ENCODE results near the gene UQCC2. TPM values are rescaled to one million over a fixed set of nuclear protein-coding genes. Genes with fewer than 3 reads are reported as not detected.

The UQCC2 gene
- total and polyA plus RNA-seq, 7 donors, result 118 to 184 (median 141) TPM

- no peaks in the 10 kb centered on the region for H3K9me3 ChIP-seq
- TF ChIP-seq CTCF (IDR thresholded peaks at IDR 0.05), result no peak
- peak overlapping the region; percentile 72 for H3K4me3 ChIP-seq
- DNase-seq, result peak in 1 of 2 donors; percentile 70
- peaks cover 0 to 86% of the 10 kb centered on the region in 2 donors for H3K36me3 ChIP-seq (ENCODE audit: insufficient read depth in 1 of 2, low read depth in 1 of 2)
- peaks cover 93% of the 10 kb centered on the region for H3K4me1 ChIP-seq
- no peaks in the 10 kb centered on the region for H3K27me3 ChIP-seq (ENCODE audit: insufficient read depth in 3 of 3, low read length in 2 of 3)
- 43 to 69% (median 49%) methylated on average over 13 of the region's 13 CpGs for WGBS, 3 donors
- H3K27ac ChIP-seq, result peak overlapping the region; percentile 100
- intact Hi-C loops (cut with DNase I), result no loop called here
- no peak for ATAC-seq
Observed at GRCh38 chr6:33732817-33733708, 21.6 kb upstream of the UQCC2 start.

GRCh38 chr6:33732385-33732784 lies 20.9 kb upstream of the UQCC2 start:
- Histone ChIP-seq H3K9me3 (no peaks in the 10 kb centered on the region), H3K4me3 (peak overlapping the region; percentile 72), H3K27me3 (ENCODE audit: insufficient read depth in 3 of 3, low read length in 2 of 3) (no peaks in the 10 kb centered on the region), H3K27ac (peak overlapping the region; percentile 100), H3K36me3 (ENCODE audit: insufficient read depth in 1 of 2, low read depth in 1 of 2) (peaks cover 0 to 86% of the 10 kb centered on the region in 2 donors), H3K4me1 (peaks cover 93% of the 10 kb centered on the region)
- intact Hi-C loops (cut with DNase I), result no loop called here
- DNase-seq (peak in 1 of 2 donors; percentile 82), ATAC-seq (peak; percentile 21 to 42 (median 28))
- TF ChIP-seq CTCF (IDR thresholded peaks at IDR 0.05), result no peak
- WGBS, 3 donors, result 35 to 60% (median 37%) methylated on average over 6 of the region's 6 CpGs

- H3K4me1 ChIP-seq, result peaks cover 93% of the 10 kb centered on the region
- no peaks in the 10 kb centered on the region for H3K9me3 ChIP-seq
- intact Hi-C loops (cut with DNase I), result no loop called here
- TF ChIP-seq CTCF (IDR thresholded peaks at IDR 0.05), result no peak
- 25 to 34% (median 32%) methylated on average over 9 of the region's 9 CpGs for WGBS, 3 donors
- ATAC-seq (peak; percentile 52 to 69 (median 60)), DNase-seq (peak; percentile 78 to 94)
- H3K36me3 ChIP-seq (ENCODE audit: insufficient read depth in 1 of 2, low read depth in 1 of 2), result peaks cover 0 to 86% of the 10 kb centered on the region in 2 donors
- H3K27ac ChIP-seq, result peak overlapping the region; percentile 100
- H3K4me3 ChIP-seq, result peak overlapping the region; percentile 48
- no peaks in the 10 kb centered on the region for H3K27me3 ChIP-seq (ENCODE audit: insufficient read depth in 3 of 3, low read length in 2 of 3)
Observed at GRCh38 chr6:33731751-33732282, 20.3 kb upstream of the UQCC2 start.

- Histone ChIP-seq H3K4me1 (peaks cover 86% of the 10 kb centered on the region), H3K27me3 (ENCODE audit: insufficient read depth in 3 of 3, low read length in 2 of 3) (no peaks in the 10 kb centered on the region), H3K36me3 (ENCODE audit: insufficient read depth in 1 of 2, low read depth in 1 of 2) (peaks cover 2 to 86% of the 10 kb centered on the region in 2 donors), H3K4me3 (peak overlapping the region; percentile 48), H3K27ac (peak overlapping the region; percentile 100), H3K9me3 (no peaks in the 10 kb centered on the region)
- intact Hi-C loops (cut with DNase I), result no loop called here
- DNase-seq, result peak in 1 of 2 donors; percentile 63
- 54 to 75% (median 61%) methylated on average over 7 of the region's 7 CpGs for WGBS, 3 donors
- no peak for TF ChIP-seq CTCF (IDR thresholded peaks at IDR 0.05)
- no peak for ATAC-seq
Observed at GRCh38 chr6:33731035-33731434, 19.5 kb upstream of the UQCC2 start.

Data from psoas muscle (tissue), 8 donors.